WTC11 (cell line): ENCODE measurements around the gene MRE11. TPM values are rescaled to one million over a fixed set of nuclear protein-coding genes. Genes with fewer than 3 reads are reported as not detected.

Experiments
- ATAC-seq: fragments of 200-7000 bp; cut with Tn5 transposase; 2 replicates; pipeline ENCODE4 v1.10.0; 2021; ENCODE audit warnings: mild to moderate bottlenecking, moderate library complexity
- CTCF ChIA-PET: fragments of 300-600 bp; sonication (Branson Sonifier 250); formaldehyde crosslinking; loops from one replicate; lab custom pipeline; 2021; ENCODE audit warnings: antibody characterized with exemption; lab: Charles Lee
- POLR2A ChIA-PET: fragments of 350-600 bp; sonication (Branson Sonifier 250); formaldehyde crosslinking; loops from one replicate; lab custom pipeline; 2021; ENCODE audit warnings: antibody characterized with exemption; lab: Charles Lee
- DNase-seq: peaks from one replicate; pipeline ENCODE4 v3.0.0; 2021; ENCODE audit warnings: low spot score
- H3K27ac Mint-ChIP-seq: 2 replicates; pipeline ENCODE4 v1.8.0; 2021; ENCODE audit warnings: mixed read lengths
- H3K27me3 Mint-ChIP-seq: 2 replicates; pipeline ENCODE4 v1.8.0; 2021; ENCODE audit warnings: low read depth, mild to moderate bottlenecking, moderate library complexity, mixed read lengths
- H3K36me3 Mint-ChIP-seq: 2 replicates; pipeline ENCODE4 v1.8.0; 2021; ENCODE audit warnings: mixed read lengths
- H3K4me1 Mint-ChIP-seq: 2 replicates; pipeline ENCODE4 v1.8.0; 2022; ENCODE audit warnings: mixed read lengths
- H3K4me3 Mint-ChIP-seq: 2 replicates; pipeline ENCODE4 v1.8.0; 2021; ENCODE audit warnings: mild to moderate bottlenecking, moderate library complexity, mixed read lengths
- H3K9me3 Mint-ChIP-seq: 2 replicates; pipeline ENCODE4 v1.8.0; 2021; ENCODE audit warnings: mixed read lengths
- ARID4B ChIP-seq: sonication (generic); formaldehyde crosslinking; IDR thresholded peaks from 2 replicates; pipeline ENCODE4 v1.8.0; 2023; ENCODE audit warnings: missing genetic modification reagents, mild to moderate bottlenecking, borderline replicate concordance
- ATF1 ChIP-seq: sonication (generic); formaldehyde crosslinking; IDR thresholded peaks from 2 replicates; pipeline ENCODE4 v1.8.1; 2023; ENCODE audit warnings: mild to moderate bottlenecking, moderate library complexity, missing genetic modification reagents
- CREB1 ChIP-seq: sonication (generic); formaldehyde crosslinking; IDR thresholded peaks from 2 replicates; pipeline ENCODE4 v1.8.0; 2023; ENCODE audit warnings: mild to moderate bottlenecking, missing genetic modification reagents
- CTCF ChIP-seq: fragments of 200-600 bp; IDR thresholded peaks from 2 replicates; pipeline ENCODE4 v1.8.0; 2022; ENCODE audit warnings: antibody characterized with exemption
- ETV6 ChIP-seq: sonication (generic); formaldehyde crosslinking; IDR thresholded peaks from 2 replicates; pipeline ENCODE4 v1.8.1; 2022; ENCODE audit warnings: mild to moderate bottlenecking, missing genetic modification reagents
- GTF2I ChIP-seq: fragments of 250-450 bp; sonication (Bioruptor Pico); conservative IDR thresholded peaks from 2 replicates; pipeline ENCODE4 v1.4.0; 2021; ENCODE audit warnings: mild to moderate bottlenecking
- IRF2 ChIP-seq: sonication (generic); formaldehyde crosslinking; IDR thresholded peaks from 2 replicates; pipeline ENCODE4 v1.8.0; 2022; ENCODE audit warnings: low read depth, missing genetic modification reagents, borderline replicate concordance
- MXD4 ChIP-seq: fragments of 250-450 bp; sonication (Bioruptor Pico); IDR thresholded peaks from 2 replicates; pipeline ENCODE4 v1.8.0; 2021; ENCODE audit warnings: mild to moderate bottlenecking, moderate library complexity, borderline replicate concordance
- NFYB ChIP-seq: sonication (generic); formaldehyde crosslinking; conservative IDR thresholded peaks from 2 replicates; pipeline ENCODE4 v1.8.0; 2022; ENCODE audit warnings: low read depth, missing genetic modification reagents
- NR3C1 ChIP-seq: sonication (generic); formaldehyde crosslinking; conservative IDR thresholded peaks from 2 replicates; pipeline ENCODE4 v1.8.1; 2023; ENCODE audit warnings: low read depth, mild to moderate bottlenecking, missing genetic modification reagents
- OVOL2 ChIP-seq: fragments of 250-450 bp; sonication (Bioruptor Pico); IDR thresholded peaks from 2 replicates; pipeline ENCODE4 v1.9.0; 2021; ENCODE audit warnings: mild to moderate bottlenecking, borderline replicate concordance
- PRDM15 ChIP-seq: sonication (generic); formaldehyde crosslinking; IDR thresholded peaks from 2 replicates; pipeline ENCODE4 v1.8.0; 2022; ENCODE audit warnings: missing genetic modification reagents
- PREB ChIP-seq: sonication (generic); formaldehyde crosslinking; IDR thresholded peaks from 2 replicates; pipeline ENCODE4 v1.8.1; 2022; ENCODE audit warnings: mild to moderate bottlenecking, missing genetic modification reagents, moderate library complexity, borderline replicate concordance
- PRRX2 ChIP-seq: fragments of 250-450 bp; sonication (Bioruptor Pico); IDR thresholded peaks from 2 replicates; pipeline ENCODE4 v1.8.0; 2021; ENCODE audit warnings: mild to moderate bottlenecking
- RELA ChIP-seq: sonication (generic); formaldehyde crosslinking; IDR thresholded peaks from 2 replicates; pipeline ENCODE4 v1.8.1; 2022; ENCODE audit warnings: missing genetic modification reagents, mild to moderate bottlenecking, borderline replicate concordance
- STAT6 ChIP-seq: sonication (generic); formaldehyde crosslinking; conservative IDR thresholded peaks from 2 replicates; pipeline ENCODE4 v1.8.1; 2023; ENCODE audit warnings: mild to moderate bottlenecking, low read depth, missing genetic modification reagents, moderate library complexity
- TEAD1 ChIP-seq: sonication (generic); formaldehyde crosslinking; IDR thresholded peaks from 2 replicates; pipeline ENCODE4 v1.8.0; 2022; ENCODE audit warnings: mild to moderate bottlenecking, missing genetic modification reagents
- USF1 ChIP-seq: sonication (generic); formaldehyde crosslinking; IDR thresholded peaks from 2 replicates; pipeline ENCODE4 v1.8.0; 2022; ENCODE audit warnings: mild to moderate bottlenecking, missing genetic modification reagents
- ZNF121 ChIP-seq: sonication (generic); formaldehyde crosslinking; IDR thresholded peaks from 2 replicates; pipeline ENCODE4 v1.8.0; 2023; ENCODE audit warnings: missing genetic modification reagents
- ZNF263 ChIP-seq: sonication (generic); formaldehyde crosslinking; IDR thresholded peaks from 2 replicates; pipeline ENCODE4 v1.8.1; 2022; ENCODE audit warnings: low read depth, mild to moderate bottlenecking, moderate library complexity, missing genetic modification reagents
- ZNF423 ChIP-seq: fragments of 250-450 bp; sonication (Bioruptor Pico); IDR thresholded peaks from 2 replicates; pipeline ENCODE4 v2.1.2; 2022; ENCODE audit warnings: mild to moderate bottlenecking, moderate library complexity
- total RNA-seq: library from RNA; stranded (reverse); gene quantifications from 3 replicates; pipeline ENCODE4 v1.2.3, GENCODE V29; 2021

MRE11 gene
- total RNA-seq, 1 experiment from 2014 or later = 34.3 TPM

GRCh38 chr11:94532211-94532610 is 38.6 kb upstream of the MRE11 start (continued):
- TF ChIP-seq GTF2I (CRISPR knock-in tag) (no peak), TEAD1 (CRISPR knock-in tag) (no peak), PRRX2 (CRISPR knock-in tag) (no peak), PREB (CRISPR knock-in tag) (no peak), NR3C1 (CRISPR knock-in tag) (no peak), STAT6 (CRISPR knock-in tag) (no peak)

GRCh38 chr11:94528551-94528950 is 34.9 kb upstream of the MRE11 start:
- CTCF ChIA-PET = no interaction called here
- TF ChIP-seq ZNF121 (CRISPR knock-in tag) (no peak), USF1 (CRISPR knock-in tag) (no peak), RELA (CRISPR knock-in tag) (no peak), IRF2 (no peak), ATF1 (CRISPR knock-in tag) (no peak), ZNF423 (no peak), ARID4B (CRISPR knock-in tag) (no peak), OVOL2 (CRISPR knock-in tag) (no peak), MXD4 (CRISPR knock-in tag) (no peak), CREB1 (CRISPR knock-in tag) (no peak), CTCF (no peak), ETV6 (CRISPR knock-in tag) (no peak), ZNF263 (CRISPR knock-in tag) (no peak), PRDM15 (CRISPR knock-in tag) (no peak), NFYB (CRISPR knock-in tag) (no peak)

More at GRCh38 chr11:94528551-94528950, 34.9 kb upstream of the MRE11 start:
- Mint-ChIP-seq H3K27me3 (peaks cover 21% of the 10 kb centered on the region), H3K27ac (no peak overlapping the region), H3K36me3 (no peaks in the 10 kb centered on the region), H3K9me3 (no peaks in the 10 kb centered on the region), H3K4me1 (no peaks in the 10 kb centered on the region), H3K4me3 (no peak overlapping the region)
- DNase-seq (no peak), ATAC-seq (no peak)
- POLR2A ChIA-PET = no interaction called here
